Smooth muscle cell (in vitro differentiated cells): ENCODE measurements around the gene GCGR. TPM values are rescaled to one million over a fixed set of nuclear protein-coding genes. Genes with fewer than 3 reads are reported as not detected.

Experiments used
- DNase-seq: peaks from one replicate; lab custom pipeline; 2025; ENCODE audit not compliant: unreplicated experiment; lab: John Stamatoyannopoulos, UW
- H2AFZ ChIP-seq: fragments of 200-600 bp; sonication (generic); 2 replicates; pipeline ENCODE4 v1.6.0; 2016; ENCODE audit warnings: antibody characterized with exemption, low read depth, mild to moderate bottlenecking
- H3F3A ChIP-seq: fragments of 200-600 bp; sonication (generic); 2 replicates; pipeline ENCODE4 v1.6.0; 2017; ENCODE audit warnings: antibody characterized with exemption, low read depth
- H3K27ac ChIP-seq: fragments of 200-600 bp; sonication (generic); 2 replicates; pipeline ENCODE4 v1.5.1; 2016; ENCODE audit warnings: low read depth, mild to moderate bottlenecking
- H3K27me3 ChIP-seq: fragments of 200-600 bp; sonication (generic); 2 replicates; pipeline ENCODE4 v1.6.1; 2016; ENCODE audit warnings: low read depth, mild to moderate bottlenecking
- H3K36me3 ChIP-seq: fragments of 200-600 bp; sonication (generic); 2 replicates; pipeline ENCODE4 v1.5.1; 2016; ENCODE audit warnings: low read depth
- H3K4me1 ChIP-seq: fragments of 200-600 bp; sonication (generic); 2 replicates; pipeline ENCODE4 v1.5.1; 2016; ENCODE audit warnings: low read depth
- H3K4me2 ChIP-seq: fragments of 200-600 bp; sonication (generic); 2 replicates; pipeline ENCODE4 v1.6.0; 2016; ENCODE audit warnings: mild to moderate bottlenecking
- H3K4me3 ChIP-seq: fragments of 200-600 bp; sonication (generic); 2 replicates; pipeline ENCODE4 v1.5.1; 2016; ENCODE audit warnings: mild to moderate bottlenecking
- H3K79me2 ChIP-seq: fragments of 200-600 bp; sonication (generic); 2 replicates; pipeline ENCODE4 v1.6.0; 2016; ENCODE audit warnings: low read depth, mild to moderate bottlenecking
- H3K9ac ChIP-seq: fragments of 200-600 bp; sonication (generic); 2 replicates; pipeline ENCODE4 v1.6.0; 2016; ENCODE audit warnings: low read depth
- H3K9me3 ChIP-seq: fragments of 200-600 bp; sonication (generic); replicated peaks from 2 replicates; pipeline ENCODE4 v1.5.1; 2016; ENCODE audit warnings: low read depth
- H4K20me1 ChIP-seq: fragments of 200-600 bp; sonication (generic); 2 replicates; pipeline ENCODE4 v1.6.0; 2016; ENCODE audit warnings: low read depth
- CTCF ChIP-seq: fragments of 200-600 bp; sonication (generic); IDR thresholded peaks from 2 replicates; pipeline ENCODE4 v1.5.1; 2017; ENCODE audit warnings: borderline replicate concordance, mild to moderate bottlenecking, antibody characterized with exemption; ENCODE audit not compliant: insufficient read depth, poor library complexity, severe bottlenecking
- WGBS: methylation state at CpG from one replicate; pipeline ENCODE4 v1.1.7; 2016; ENCODE audit warnings: low lambda C conversion rate; 5-methylcytosine and 5-hydroxymethylcytosine counted together
- polyA plus RNA-seq: library from polyadenylated mRNA; unstranded; fragments of >200 nt; fragmentation: Nextera tagmentation; extraction: Ambion mirVana; gene quantifications from 2 replicates; pipeline ENCODE4 v1.2.1, GENCODE V29; 2016
- total RNA-seq: library from RNA; depleted of rRNA; stranded (reverse); fragments of >200 nt; gene quantifications from 2 replicates; pipeline ENCODE4 v1.2.3, GENCODE V29; 2014

GCGR gene
- total and polyA plus RNA-seq, 2 experiments from 2014 or later, result not detected

DNA sequence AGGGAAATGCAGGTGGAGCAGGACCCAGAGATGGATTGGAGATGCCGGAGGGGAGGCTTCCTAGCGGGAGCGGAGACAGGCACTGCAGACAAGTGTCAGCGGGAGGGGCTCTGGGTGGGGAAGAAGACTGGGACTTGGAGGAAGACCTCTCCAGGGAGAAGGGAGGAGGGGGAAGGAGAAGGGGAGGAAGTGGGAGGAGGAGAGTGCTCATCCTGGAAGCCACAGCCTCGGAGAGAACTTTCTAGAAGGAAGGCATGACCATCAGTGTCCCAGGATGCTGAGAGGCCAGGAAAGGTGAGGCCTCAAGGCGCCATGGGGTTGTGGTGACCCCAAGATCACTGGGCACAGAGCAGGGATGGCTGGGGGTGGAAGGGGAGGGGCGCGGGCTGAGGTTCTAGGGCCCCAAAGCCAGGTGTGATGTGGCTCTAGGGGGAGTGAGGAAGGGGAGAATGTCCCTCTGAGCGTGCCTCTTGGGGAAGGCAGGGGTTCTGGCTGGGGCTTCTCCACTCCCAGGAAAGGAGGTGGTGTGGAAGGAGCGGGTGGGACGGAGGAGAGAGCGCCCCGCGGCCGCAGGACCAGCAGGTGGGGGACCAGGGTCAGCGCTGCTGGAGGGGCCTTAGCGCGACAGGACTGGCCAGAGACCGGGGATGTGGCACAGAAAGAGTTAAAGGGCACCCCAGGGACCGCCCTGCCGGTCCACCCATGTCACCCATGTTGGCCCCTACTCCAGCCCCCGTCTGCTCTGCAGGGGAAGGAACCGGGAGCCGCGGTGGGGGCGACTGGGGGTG is 900 bp upstream of the GCGR start:
- H3K27ac ChIP-seq, result no peak overlapping the region
- no peaks in the 10 kb centered on the region for H4K20me1 ChIP-seq
- no peaks in the 10 kb centered on the region for H3K36me3 ChIP-seq
- no peak overlapping the region for H3K9ac ChIP-seq
- H3K9me3 ChIP-seq, result no peaks in the 10 kb centered on the region
- H3F3A ChIP-seq, result no peaks in the 10 kb centered on the region
- no peak for TF ChIP-seq CTCF
- H3K27me3 ChIP-seq, result peaks cover 78% of the 10 kb centered on the region
- DNase-seq, result no peak
- H2AFZ ChIP-seq, result no peak overlapping the region
- no peaks in the 10 kb centered on the region for H3K79me2 ChIP-seq
- no peak overlapping the region for H3K4me3 ChIP-seq
- peaks cover 3% of the 10 kb centered on the region for H3K4me1 ChIP-seq
- 47% methylated on average over 24 of the region's 26 CpGs for WGBS
- no peak overlapping the region for H3K4me2 ChIP-seq

DNA sequence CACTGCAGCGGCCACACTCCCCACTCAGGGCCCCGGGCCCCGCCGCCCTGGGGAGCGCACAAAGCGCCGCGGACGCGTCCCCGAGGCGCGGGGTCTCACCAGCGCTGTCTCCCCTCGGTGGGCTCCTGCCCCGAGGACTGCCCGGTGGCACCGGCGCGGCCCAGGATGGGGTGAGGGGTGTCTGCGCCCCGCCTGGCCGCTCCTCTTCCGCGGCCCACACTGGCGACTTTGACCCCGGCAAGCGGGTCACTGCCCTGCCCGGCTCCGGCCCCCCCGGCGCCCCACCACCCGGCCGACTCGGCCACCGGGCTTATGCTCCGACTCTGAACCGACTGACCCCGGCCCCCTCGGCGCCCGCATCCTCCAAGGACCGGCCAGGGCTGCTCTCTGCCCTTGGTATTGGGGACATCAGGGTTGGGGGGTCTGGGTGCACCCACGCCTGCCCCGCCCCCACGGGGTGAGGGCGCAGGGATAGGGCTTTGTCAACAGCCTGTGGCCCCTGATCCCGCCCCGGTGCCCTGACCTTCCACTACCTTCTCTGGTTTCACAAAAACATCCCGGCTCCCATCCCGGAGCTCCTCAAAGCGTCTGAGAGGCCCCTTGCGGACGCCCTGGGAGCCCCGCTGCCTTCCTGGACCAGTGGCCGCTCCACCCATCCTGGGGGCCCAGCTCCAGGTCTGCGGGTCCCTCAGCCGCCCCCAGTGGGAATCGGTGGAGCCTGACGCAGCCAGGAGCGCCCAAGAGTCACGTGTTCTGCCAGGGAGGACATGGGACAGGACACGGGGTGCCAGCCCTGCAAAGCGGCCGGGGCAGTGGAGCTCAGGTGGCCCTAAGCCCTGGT is 829 bp downstream of the GCGR start:
- Histone ChIP-seq H3K4me3 (no peak overlapping the region), H3K9ac (no peak overlapping the region), H3K36me3 (no peaks in the 10 kb centered on the region), H3K79me2 (no peaks in the 10 kb centered on the region), H3K27me3 (peaks cover 80% of the 10 kb centered on the region), H3K9me3 (no peaks in the 10 kb centered on the region), H3F3A (no peaks in the 10 kb centered on the region), H3K4me1 (peaks cover 3% of the 10 kb centered on the region), H2AFZ (no peak overlapping the region), H3K27ac (no peak overlapping the region), H3K4me2 (peak overlapping the region; percentile 67), H4K20me1 (no peaks in the 10 kb centered on the region)
- 32% methylated on average over 38 of the region's 65 CpGs for WGBS
- no peak for DNase-seq
- TF ChIP-seq CTCF, result no peak

DNA sequence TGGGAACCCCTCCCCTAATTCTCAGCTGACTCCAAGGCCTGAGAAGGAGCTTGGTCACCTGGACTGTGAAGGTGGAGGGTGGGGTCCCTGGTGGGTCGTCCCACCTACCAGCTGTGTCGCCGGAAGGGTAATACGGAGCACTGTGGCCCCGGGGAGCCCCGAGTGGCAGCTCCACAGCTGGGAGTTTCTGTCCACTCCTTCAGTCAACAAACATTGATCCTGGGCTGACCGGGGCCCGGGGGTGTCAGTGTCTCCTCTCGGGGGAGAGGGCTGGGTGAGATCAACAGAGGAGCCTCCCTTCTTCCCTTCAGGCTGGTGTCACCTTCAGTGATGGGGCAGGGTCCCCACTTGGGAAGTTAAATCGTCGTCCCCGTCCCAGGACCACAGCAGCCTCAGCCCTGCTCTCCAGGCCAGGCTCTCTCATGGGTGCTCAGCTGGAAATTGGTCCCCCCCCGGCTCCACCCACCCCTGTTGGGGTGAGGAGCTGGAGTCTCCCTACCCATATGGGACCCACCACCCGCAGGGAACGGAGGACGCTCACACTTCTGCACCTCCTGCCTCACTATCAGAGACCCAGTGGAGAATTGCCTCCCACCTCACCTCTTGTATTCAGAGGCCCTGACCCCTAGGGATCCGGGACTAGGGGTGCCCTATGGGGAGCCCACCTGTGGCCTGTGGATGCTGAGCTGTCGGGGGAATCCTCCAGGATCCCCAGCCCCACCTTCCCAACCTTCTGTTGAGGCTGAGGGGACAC is 1.9 kb downstream of the GCGR start:
- Histone ChIP-seq H3K4me1 (peaks cover 3% of the 10 kb centered on the region), H2AFZ (no peak overlapping the region), H3K27me3 (peaks cover 73% of the 10 kb centered on the region), H4K20me1 (no peaks in the 10 kb centered on the region), H3K79me2 (no peaks in the 10 kb centered on the region), H3K27ac (no peak overlapping the region), H3K9ac (no peak overlapping the region), H3K4me3 (no peak overlapping the region), H3K4me2 (no peak overlapping the region), H3F3A (no peaks in the 10 kb centered on the region), H3K36me3 (no peaks in the 10 kb centered on the region), H3K9me3 (no peaks in the 10 kb centered on the region)
- TF ChIP-seq CTCF, result no peak
- WGBS, result 88% methylated on average over 17 of the region's 18 CpGs
- no peak for DNase-seq
